ENCODE measurements around the gene NEUROG1.

NEUROG1 gene

DNA sequence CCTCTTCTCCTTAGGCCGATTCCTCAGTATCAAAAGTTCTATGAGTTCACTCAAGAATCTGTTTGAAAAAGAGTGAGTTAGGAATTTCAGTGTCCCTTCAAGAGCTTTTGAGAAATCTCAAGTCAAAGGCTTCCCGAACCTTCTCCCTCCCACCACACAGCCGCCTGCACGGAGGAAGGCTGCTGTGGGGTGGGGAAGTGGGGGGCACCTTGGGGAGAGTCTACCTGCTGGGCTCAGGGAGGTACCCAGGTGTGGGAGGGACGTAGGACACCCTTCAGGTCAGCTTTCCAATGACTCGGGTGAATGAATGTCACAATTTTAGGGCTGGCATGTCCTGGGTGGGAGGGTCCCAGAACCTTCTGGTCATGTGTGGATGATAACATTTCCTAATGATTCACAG, 25.5 kb upstream of the NEUROG1 start:
- no peak for DNase-seq

DNA sequence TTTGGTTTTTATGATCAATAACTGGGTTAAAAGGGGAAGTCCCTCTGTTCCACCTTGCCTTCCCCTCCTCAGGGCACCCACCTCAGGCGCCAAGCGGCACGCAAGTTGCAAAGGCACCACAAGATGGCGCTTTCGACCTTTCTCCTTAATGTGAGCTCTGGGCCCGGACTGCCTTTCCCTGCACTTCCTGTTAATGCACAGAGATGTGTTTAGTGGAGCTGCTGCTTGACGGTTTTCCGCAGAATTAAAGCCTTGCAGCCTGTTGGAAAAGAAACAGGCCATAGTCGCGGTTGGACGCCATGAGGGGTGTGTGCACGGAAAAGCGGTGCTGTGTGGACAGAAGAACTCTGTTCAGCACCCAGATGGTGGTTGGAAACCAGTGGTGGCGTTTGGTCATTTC, 25.1 kb upstream of the NEUROG1 start:
- DNase-seq, result peak; percentile 82

- no peak for DNase-seq
Observed at GRCh38 chr5:135559354-135559753, 23.6 kb upstream of the NEUROG1 start.

DNA sequence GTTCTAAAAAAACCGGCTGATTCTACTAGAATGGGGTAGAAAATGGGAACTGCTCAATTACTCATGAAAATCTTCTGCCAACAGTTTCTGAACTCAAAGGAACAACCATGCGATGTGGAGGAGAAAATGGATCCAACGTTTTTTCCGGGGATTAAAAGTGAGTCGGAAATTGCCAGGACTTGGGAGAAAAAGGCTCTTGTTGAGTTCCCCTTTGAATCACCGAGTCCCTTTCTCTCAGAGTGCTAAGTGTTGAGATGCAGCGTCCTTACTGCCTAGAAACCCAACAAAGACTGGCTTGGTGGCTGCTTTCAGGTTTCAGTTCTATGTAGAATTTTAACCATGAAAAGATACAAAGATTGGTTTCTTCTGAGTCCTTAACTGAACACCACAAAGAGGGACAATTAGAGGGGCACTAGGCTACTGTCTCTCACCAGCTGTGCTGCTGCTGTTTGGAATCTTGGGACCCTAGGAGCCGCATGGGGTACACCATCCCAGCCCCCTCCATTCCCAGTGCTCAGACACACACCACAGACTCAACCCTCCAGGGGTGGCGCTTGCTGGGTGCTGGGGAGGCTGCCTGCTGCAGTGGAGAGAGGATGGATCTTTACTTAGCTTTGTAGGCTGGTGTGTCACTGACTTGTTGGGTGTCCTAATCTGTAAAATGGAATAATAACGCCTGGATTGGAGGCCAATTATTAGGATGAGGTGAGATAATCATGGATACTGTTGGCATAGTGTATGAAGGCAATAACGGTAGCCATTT, 21.5 kb upstream of the NEUROG1 start:
- no peak for DNase-seq

GRCh38 chr5:135556620-135557019, 20.9 kb upstream of the NEUROG1 start:
- DNase-seq, result no peak

DNA sequence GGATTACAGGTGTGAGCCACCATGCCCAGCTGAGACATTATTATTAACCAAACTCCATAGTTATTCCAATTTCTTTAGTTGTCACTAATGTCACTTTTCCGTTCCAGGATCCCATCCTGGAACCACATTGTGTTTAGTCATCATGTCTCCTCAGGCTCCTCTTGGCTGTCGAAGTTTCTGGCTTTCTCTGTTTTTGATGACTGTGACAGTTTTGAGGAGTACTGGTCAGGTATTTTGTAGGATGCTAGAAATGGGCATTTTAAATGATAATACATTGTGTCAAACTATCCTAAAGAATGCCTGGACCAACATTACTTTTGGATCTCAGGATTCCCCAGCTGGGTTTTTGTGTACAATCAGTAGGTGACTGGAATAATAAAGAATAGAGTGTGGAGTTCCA, 19.8 kb upstream of the NEUROG1 start:
- DNase-seq, result no peak

DNA sequence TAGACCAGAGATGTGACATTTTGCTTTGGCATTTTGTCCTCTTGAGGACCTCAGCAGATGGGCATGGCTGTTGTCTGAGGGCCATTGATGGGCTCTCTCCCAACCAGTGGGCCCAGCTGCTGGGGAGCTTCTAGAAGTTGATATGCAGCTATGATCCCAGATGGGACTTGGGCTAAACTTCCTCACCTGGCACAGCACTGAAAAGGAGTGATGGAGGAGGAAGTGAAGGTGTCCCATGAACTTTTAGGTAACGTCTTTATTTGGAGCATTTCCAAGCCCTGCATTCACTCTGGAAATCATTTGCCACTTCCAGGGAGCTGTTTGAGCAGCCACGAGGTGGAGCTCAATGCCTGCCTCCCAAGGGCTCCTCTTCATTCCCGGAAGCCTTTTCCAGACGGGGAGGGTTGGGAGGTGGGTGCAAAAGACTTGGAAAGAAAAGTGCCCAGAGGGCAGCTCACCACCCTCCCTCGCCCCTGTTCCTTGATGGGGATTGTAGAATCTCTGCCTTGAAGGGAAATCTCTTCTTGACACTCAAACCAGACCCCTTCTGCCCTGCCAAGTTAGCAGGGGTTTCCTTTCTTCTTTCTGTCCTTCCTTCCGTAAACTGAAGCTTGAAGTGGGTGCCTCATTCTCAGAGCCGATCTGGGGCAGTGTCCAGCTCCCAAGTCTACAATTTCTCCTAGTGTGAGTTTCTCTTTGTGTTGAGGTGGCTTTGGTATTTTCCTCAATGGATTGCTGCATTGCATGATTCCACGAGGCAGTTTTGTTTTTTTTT, 18.1 kb upstream of the NEUROG1 start:
- DNase-seq, result peak; percentile 53

- peak; percentile 68 for DNase-seq
Observed at GRCh38 chr5:135551593-135552447, 16.1 kb upstream of the NEUROG1 start.

DNA sequence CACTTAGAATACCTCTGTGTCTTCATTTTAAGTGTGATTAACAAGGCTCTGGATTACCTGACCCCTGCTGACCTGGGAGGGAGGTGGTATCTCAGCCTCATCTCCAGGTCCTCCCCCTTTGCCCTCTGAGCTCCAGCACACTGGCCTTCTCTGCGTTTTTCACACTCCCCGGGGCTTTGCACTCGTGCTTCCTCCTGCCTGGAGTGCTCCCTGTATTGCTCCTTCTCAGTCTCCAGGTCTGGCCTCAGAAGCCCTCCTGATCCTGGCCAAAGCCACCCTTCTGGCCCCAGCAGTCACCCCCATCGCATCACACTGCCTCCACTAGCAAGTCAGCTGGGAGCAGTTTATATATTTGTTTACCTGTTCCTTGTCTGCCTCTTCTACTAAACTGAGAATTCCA, 13.6 kb upstream of the NEUROG1 start:
- no peak for DNase-seq

DNA sequence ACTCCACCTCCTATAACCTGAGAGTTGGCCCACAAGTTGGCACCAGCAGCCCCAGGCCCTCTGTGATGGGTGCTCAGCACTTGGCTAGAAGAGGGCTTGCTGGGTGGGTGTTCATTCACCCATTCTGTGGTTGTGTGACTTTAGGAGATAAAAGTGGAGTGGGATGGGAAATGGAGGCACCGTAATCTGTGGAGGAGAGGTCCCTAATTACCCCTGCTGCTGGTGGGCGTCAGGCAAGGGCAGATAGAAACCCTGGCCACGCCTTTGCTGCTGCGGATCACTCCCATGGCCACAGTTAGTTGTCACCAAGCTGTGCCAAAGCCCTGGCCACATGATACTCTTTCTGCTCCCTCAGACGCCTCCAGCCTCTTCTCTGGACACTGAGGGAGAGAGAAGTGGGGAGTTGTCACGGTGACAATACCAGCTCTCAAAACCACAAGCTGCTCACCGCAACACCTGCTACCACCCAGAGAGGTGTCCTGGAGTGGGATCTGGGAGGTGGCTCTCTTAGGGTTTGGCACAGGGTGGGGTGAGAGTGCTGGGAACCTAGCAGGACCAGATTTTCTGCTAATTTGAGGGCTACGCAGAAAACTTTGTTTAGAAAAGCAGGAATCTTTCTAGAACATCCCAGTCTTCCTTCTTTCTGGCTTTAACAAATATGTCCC, 12.0 kb upstream of the NEUROG1 start:
- DNase-seq, result peak; percentile 4

GRCh38 chr5:135546912-135547311, 11.1 kb upstream of the NEUROG1 start:
- no peak for DNase-seq

DNA sequence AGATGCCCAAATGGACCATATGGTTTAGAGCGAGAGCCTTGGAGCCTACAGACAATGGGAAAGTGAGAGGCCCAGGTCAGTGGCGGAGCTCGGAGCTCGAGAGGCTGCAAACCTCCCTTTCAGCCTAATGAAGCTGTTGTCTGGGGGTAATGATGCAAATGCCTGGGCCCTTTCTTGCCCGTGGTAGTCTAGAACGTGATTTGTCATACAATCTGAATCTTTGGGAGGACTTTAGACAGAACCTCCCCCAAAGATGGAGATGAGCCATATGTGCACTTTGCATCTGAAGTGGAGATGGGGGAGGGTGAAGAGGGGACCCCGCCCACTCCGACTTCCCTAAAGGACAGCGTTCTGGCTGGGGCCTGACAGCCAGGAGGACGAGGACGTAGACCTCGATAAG, 10.3 kb upstream of the NEUROG1 start:
- DNase-seq, result no peak

GRCh38 chr5:135545099-135545498, 9.3 kb upstream of the NEUROG1 start:
- no peak for DNase-seq

- DNase-seq, result peak; percentile 39
Observed at GRCh38 chr5:135543485-135544304, 7.9 kb upstream of the NEUROG1 start.

GRCh38 chr5:135543001-135543484, 7.3 kb upstream of the NEUROG1 start:
- DNase-seq, result no peak

GRCh38 chr5:135541807-135542502, 6.2 kb upstream of the NEUROG1 start:
- no peak for DNase-seq

GRCh38 chr5:135539430-135540005, 3.8 kb upstream of the NEUROG1 start:
- no peak for DNase-seq

DNA sequence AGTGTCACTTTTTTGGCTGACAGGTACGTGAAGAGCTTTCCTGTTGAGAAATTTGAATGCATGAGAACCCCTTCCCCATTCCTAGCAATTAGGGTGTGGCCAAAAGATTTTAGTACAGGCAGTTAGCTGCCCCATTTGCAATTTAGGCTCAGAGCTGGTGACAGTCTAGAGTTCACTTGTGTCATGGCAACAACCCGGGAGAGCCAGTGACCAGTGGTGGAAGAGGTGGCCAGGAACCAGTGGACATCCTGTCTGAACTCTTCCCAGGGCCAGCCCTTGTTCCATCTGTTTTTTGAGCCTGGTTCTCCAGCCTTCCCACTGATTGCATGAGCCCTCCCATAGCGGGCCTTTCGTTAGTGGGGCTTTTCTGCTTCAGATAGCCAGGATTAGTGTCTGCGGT, 2.5 kb upstream of the NEUROG1 start:
- DNase-seq, result no peak

DNA sequence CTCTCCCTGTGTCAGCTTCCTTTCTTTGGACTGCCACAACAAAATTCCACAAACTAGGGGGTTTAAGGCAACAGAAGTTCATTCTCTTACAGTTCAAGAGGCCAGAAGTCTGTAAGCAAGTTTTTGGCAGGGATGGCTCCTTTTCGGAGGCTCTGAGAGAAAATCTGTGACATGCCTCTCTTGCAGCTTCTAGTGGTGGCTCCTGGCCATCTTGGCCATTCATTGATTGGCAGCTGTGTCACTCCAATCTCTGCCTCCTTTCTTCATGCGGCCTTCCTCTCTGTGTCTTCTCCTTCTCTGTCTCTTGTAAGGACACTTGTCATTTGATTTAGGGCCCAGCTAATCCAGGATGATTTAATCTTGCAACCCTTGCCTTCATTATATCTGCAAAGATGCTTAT, 2.0 kb upstream of the NEUROG1 start:
- DNase-seq, result no peak

DNA sequence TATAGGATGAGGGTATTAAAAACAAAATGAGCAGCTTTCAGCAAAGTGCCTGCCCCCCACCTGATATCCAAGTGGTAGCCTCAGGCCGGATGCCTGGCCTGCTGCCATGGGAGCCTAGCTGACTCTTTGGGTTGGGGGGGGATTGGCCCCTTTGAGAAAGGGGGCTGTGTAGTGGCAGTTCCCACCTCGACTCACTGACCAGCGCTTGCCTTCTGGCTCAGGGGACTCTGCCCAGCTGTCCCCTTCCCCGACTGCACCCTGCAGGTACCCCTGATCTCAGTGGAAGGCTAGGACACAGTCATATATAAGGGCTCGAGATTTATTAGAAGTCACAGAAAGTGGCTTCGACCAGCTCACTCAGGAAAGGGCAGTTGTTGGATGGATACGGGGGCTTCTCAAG, 1.5 kb upstream of the NEUROG1 start:
- no peak for DNase-seq

DNA sequence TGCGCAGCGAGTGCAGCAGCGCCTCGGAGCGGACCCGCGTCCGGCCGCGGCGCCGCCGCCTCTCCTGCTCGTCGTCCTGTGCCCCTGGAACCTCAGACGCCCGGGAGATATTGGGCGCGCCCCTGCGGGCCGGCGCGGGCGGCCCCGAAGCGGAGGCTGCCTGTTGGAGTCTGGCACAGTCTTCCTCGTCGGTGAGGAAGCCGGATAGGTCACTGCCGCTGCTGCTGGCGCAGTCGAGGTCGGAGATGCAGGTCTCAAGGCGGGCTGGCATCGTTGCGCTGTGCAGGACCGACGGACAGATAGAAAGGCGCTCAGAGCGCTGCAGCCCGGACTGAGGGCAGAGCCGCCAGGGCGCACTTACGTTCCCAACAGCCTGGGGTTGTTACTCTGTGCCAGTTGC, 344 bp downstream of the NEUROG1 start:
- DNase-seq, result no peak

Measured in NCI-H146 (cell line).